Activated CD8-positive, alpha-beta T cell treated with anti-CD3 and anti-CD28 coated beads for 36 hours (primary cell): ENCODE data around the gene ATR. TPM values are rescaled to one million over a fixed set of nuclear protein-coding genes. Genes with fewer than 3 reads are reported as not detected.

Experiments
- ATAC-seq: fragments of 200-7000 bp; cut with Tn5 transposase; one replicate; pipeline ENCODE4 v1.10.0; 2021; ENCODE audit warnings: mild to moderate bottlenecking, moderate library complexity
- CTCF ChIA-PET: fragments of 350-600 bp; sonication (Branson Sonifier 250); formaldehyde crosslinking; loops from one replicate; lab custom pipeline; 2021; ENCODE audit warnings: antibody characterized with exemption; lab: Charles Lee
- POLR2A ChIA-PET: fragments of 350-600 bp; sonication (Branson Sonifier 250); formaldehyde crosslinking; loops from one replicate; lab custom pipeline; 2021; ENCODE audit warnings: antibody characterized with exemption; lab: Charles Lee
- DNase-seq: peaks from one replicate; pipeline ENCODE4 v3.0.0-alpha.2; 2020
- H3K27ac Mint-ChIP-seq: one replicate; pipeline ENCODE4 v1.8.0; 2021; ENCODE audit warnings: mild to moderate bottlenecking, mixed read lengths
- H3K27me3 Mint-ChIP-seq: one replicate; pipeline ENCODE4 v1.8.0; 2021; ENCODE audit warnings: mixed read lengths
- H3K36me3 Mint-ChIP-seq: one replicate; pipeline ENCODE4 v1.8.0; 2021; ENCODE audit warnings: low read depth, mixed read lengths
- H3K4me1 Mint-ChIP-seq: one replicate; pipeline ENCODE4 v1.8.0; 2021; ENCODE audit warnings: low read depth, mixed read lengths
- H3K4me3 Mint-ChIP-seq: one replicate; pipeline ENCODE4 v1.8.0; 2021; ENCODE audit warnings: mild to moderate bottlenecking, moderate library complexity, mixed read lengths
- H3K9me3 Mint-ChIP-seq: one replicate; pipeline ENCODE4 v1.8.0; 2021; ENCODE audit warnings: mixed read lengths
- CTCF ChIP-seq: fragments of 200-600 bp; IDR thresholded peaks from one replicate; pipeline ENCODE4 v1.8.0; 2022; ENCODE audit warnings: antibody characterized with exemption, mild to moderate bottlenecking
- intact Hi-C: fragments of 100-400 bp; cut with micrococcal nuclease; formaldehyde crosslinking; loops from one replicate; pipeline ENCODE4 v1.10.0; 2022
- total RNA-seq, 2 experiments: library from RNA; stranded (reverse); gene quantifications; one replicate each; pipeline ENCODE4 v1.2.3, GENCODE V29; 2021

The ATR gene
- total RNA-seq, 2 experiments from 2014 or later = 34.2 to 39.0 TPM

GRCh38 chr3:142602619-142603385, 24.3 kb upstream of the ATR start:
- no peak overlapping the region for H3K27ac Mint-ChIP-seq
- TF ChIP-seq CTCF = no peak
- CTCF ChIA-PET = interaction anchor here (0.5 to 2.4 kb wide), 4 partner anchors 9 to 16 kb away, joined by 3 to 6 read pairs (median 3); no protein-coding TSS in a partner anchor
- no peaks in the 10 kb centered on the region for H3K9me3 Mint-ChIP-seq
- no peaks in the 10 kb centered on the region for H3K36me3 Mint-ChIP-seq
- intact Hi-C loops = no loop called here
- no peaks in the 10 kb centered on the region for H3K27me3 Mint-ChIP-seq
- ATAC-seq = no peak
- no peak overlapping the region for H3K4me3 Mint-ChIP-seq
- H3K4me1 Mint-ChIP-seq = peaks cover 2% of the 10 kb centered on the region
- POLR2A ChIA-PET = interaction anchor here (1.1 kb wide), 1 partner anchor 181 kb away, joined by 3 read pairs; no protein-coding TSS in a partner anchor
- no peak for DNase-seq

GRCh38 chr3:142601713-142602112, 23.2 kb upstream of the ATR start:
- no peaks in the 10 kb centered on the region for H3K9me3 Mint-ChIP-seq
- ChIA-PET POLR2A (no interaction called here), CTCF (interaction anchor here (1.0 to 2.4 kb wide), 2 partner anchors 13 to 15 kb away, joined by 3 to 6 read pairs; no protein-coding TSS in a partner anchor)
- ATAC-seq = no peak
- DNase-seq = no peak
- intact Hi-C loops = no loop called here
- H3K4me3 Mint-ChIP-seq = no peak overlapping the region
- no peak overlapping the region for H3K27ac Mint-ChIP-seq
- no peak for TF ChIP-seq CTCF
- H3K4me1 Mint-ChIP-seq = peaks cover 10% of the 10 kb centered on the region
- no peaks in the 10 kb centered on the region for H3K27me3 Mint-ChIP-seq
- no peaks in the 10 kb centered on the region for H3K36me3 Mint-ChIP-seq

GRCh38 chr3:142597906-142598305, 19.4 kb upstream of the ATR start:
- ChIA-PET POLR2A (interaction anchor here (1.3 to 3.3 kb wide), 3 partner anchors 12 to 126 kb away, joined by 3 to 21 read pairs (median 9); partner anchors contain the start of genes ATR and TRPC1), CTCF (interaction anchor here (0.6 to 1.5 kb wide), 3 partner anchors 11 to 19 kb away, joined by 3 to 4 read pairs (median 4); partner anchors contain the start of gene ATR)
- TF ChIP-seq CTCF = no peak
- Mint-ChIP-seq H3K9me3 (no peaks in the 10 kb centered on the region), H3K4me1 (peaks cover 14% of the 10 kb centered on the region), H3K36me3 (no peaks in the 10 kb centered on the region), H3K27ac (no peak overlapping the region), H3K27me3 (no peaks in the 10 kb centered on the region), H3K4me3 (no peak overlapping the region)
- intact Hi-C loops = no loop called here
- no peak for DNase-seq
- ATAC-seq = no peak

GRCh38 chr3:142596726-142597088, 18.2 kb upstream of the ATR start:
- no peak for TF ChIP-seq CTCF
- Mint-ChIP-seq H3K27ac (peak overlapping the region; percentile 85), H3K27me3 (no peaks in the 10 kb centered on the region), H3K9me3 (no peaks in the 10 kb centered on the region), H3K36me3 (no peaks in the 10 kb centered on the region), H3K4me3 (peak overlapping the region; percentile 95), H3K4me1 (peaks cover 14% of the 10 kb centered on the region)
- ChIA-PET CTCF (interaction anchor here (1.2 kb wide), 2 partner anchors 10 to 406 kb away, joined by 3 read pairs; no protein-coding TSS in a partner anchor), POLR2A (interaction anchor here (1.0 to 3.3 kb wide), 4 partner anchors 13 to 58 kb away, joined by 3 to 21 read pairs (median 6); partner anchors contain the start of gene ATR)
- ATAC-seq (no peak), DNase-seq (no peak)
- intact Hi-C loops = no loop called here
